Cerebellar nuclear complex (tissue), 1 donor: ENCODE data around the gene CCDC92.
"Not testable (repeated sequence)": the region's sequence is repeated elsewhere in the genome, so short reads cannot be mapped to it uniquely, and the experiment has no call there.

ENCODE experiments used
- DNase-seq, 2 experiments: peaks; one replicate each; lab custom pipeline; 2025; lab: John Stamatoyannopoulos, UW

Gene CCDC92

GRCh38 chr12:123936956-123937706 lies 35.5 kb downstream of the CCDC92 start:
- DNase-seq = no peak

GRCh38 chr12:123936471-123936870 lies 36.2 kb downstream of the CCDC92 start:
- DNase-seq = no peak

GRCh38 chr12:123935956-123936355 lies 36.7 kb downstream of the CCDC92 start:
- no peak for DNase-seq

GRCh38 chr12:123934829-123935228 lies 37.8 kb downstream of the CCDC92 start:
- no peak for DNase-seq

GRCh38 chr12:123934016-123934620 lies 38.5 kb downstream of the CCDC92 start:
- no peak for DNase-seq

GRCh38 chr12:123933214-123933613 lies 39.4 kb downstream of the CCDC92 start:
- no peak for DNase-seq

GRCh38 chr12:123931686-123932321 lies 40.8 kb downstream of the CCDC92 start:
- no peak for DNase-seq

- DNase-seq = no peak
Measured at GRCh38 chr12:123929946-123930583, 42.6 kb downstream of the CCDC92 start.

GRCh38 chr12:123928897-123929296 lies 43.7 kb downstream of the CCDC92 start:
- no peak for DNase-seq

- DNase-seq = no peak
Measured at GRCh38 chr12:123928274-123928865, 44.3 kb downstream of the CCDC92 start.

GRCh38 chr12:123924539-123924938 lies 48.1 kb downstream of the CCDC92 start:
- no peak for DNase-seq

GRCh38 chr12:123923927-123924326 lies 48.7 kb downstream of the CCDC92 start:
- DNase-seq = no peak

GRCh38 chr12:123923038-123923437 lies 49.6 kb downstream of the CCDC92 start:
- DNase-seq = no peak

- no peak for DNase-seq
Measured at GRCh38 chr12:123919980-123920360, 52.7 kb downstream of the CCDC92 start.

GRCh38 chr12:123917337-123917850 lies 55.2 kb downstream of the CCDC92 start:
- DNase-seq = no peak

GRCh38 chr12:123916729-123917128 lies 55.9 kb downstream of the CCDC92 start:
- no peak for DNase-seq

- no peak for DNase-seq
Measured at GRCh38 chr12:123914726-123915333, 57.8 kb downstream of the CCDC92 start.

GRCh38 chr12:123912415-123913380 lies 59.9 kb downstream of the CCDC92 start:
- DNase-seq = no peak

- DNase-seq = not testable (repeated sequence)
Measured at GRCh38 chr12:123911672-123912409, 60.8 kb downstream of the CCDC92 start.

GRCh38 chr12:123910761-123911193 lies 61.9 kb downstream of the CCDC92 start:
- no peak for DNase-seq
